Measurements from ENCODE around the gene GPN2.
A peak's percentile ranks its signal among the peaks of the same experiment; 100 is the strongest.

GPN2 gene

DNA sequence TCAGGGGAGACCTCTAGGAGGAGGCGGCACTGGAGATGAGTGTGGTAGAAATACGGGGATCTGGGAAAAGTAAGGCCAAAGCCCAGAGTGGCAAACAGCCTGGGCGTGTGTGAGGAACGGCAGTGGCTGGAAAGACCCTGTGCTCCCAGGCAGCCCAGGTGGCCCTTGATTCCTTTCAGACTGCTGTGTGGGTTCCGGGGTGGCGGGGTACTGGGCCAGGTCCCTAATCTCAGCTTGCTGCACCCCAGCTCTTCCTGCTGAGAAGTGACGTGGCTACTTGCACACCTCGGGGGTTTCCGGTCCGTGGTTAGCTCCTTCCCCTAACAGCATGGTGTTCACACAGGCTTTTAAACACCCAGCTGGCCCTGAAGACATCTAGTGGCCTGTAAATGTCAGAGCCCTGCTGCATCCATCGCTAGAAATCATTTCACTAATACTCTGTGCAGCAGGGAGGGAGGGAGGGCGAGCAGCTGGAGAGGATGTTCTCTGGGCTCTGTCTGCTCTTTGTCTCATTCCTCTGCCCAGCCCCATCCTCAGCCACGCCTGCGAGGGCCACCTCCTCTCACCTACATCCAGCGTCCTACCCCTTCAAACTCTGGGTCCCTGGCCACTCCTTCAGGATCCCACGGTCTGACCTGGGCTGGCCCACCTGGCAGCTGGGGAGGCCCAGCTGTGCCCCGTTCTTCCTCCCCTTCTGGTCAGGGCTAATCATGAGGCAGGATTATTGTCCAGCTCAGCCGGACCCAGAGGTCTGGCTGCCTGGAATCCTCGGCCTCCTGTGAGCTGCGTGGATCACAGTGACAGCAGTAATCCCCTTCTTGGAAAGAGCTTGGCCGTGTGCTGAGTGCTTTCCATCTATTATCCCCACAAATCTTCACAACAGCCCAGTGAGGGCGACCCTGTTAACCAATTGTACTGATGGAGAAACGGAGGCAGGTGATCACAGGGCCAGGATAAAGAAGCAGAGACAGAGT is 56.4 kb downstream of the GPN2 start:
- H4K20me1 ChIP-seq = peaks cover 52% of the 10 kb centered on the region
- peaks cover 87% of the 10 kb centered on the region for H3K36me3 ChIP-seq
- peaks cover 53% of the 10 kb centered on the region for H3K4me1 ChIP-seq
- no peak for TF ChIP-seq Cebpa-rat (IDR thresholded peaks at IDR 0.05)
- H3K27ac ChIP-seq = peak overlapping the region; percentile 82
- H3K27me3 ChIP-seq = no peaks in the 10 kb centered on the region
- H3K4me3 ChIP-seq = no peak overlapping the region
- peak overlapping the region; percentile 88 for H3K4me2 ChIP-seq
- peak overlapping the region; percentile 68 for H3K9ac ChIP-seq
- no peaks in the 10 kb centered on the region for H3K9me3 ChIP-seq

DNA sequence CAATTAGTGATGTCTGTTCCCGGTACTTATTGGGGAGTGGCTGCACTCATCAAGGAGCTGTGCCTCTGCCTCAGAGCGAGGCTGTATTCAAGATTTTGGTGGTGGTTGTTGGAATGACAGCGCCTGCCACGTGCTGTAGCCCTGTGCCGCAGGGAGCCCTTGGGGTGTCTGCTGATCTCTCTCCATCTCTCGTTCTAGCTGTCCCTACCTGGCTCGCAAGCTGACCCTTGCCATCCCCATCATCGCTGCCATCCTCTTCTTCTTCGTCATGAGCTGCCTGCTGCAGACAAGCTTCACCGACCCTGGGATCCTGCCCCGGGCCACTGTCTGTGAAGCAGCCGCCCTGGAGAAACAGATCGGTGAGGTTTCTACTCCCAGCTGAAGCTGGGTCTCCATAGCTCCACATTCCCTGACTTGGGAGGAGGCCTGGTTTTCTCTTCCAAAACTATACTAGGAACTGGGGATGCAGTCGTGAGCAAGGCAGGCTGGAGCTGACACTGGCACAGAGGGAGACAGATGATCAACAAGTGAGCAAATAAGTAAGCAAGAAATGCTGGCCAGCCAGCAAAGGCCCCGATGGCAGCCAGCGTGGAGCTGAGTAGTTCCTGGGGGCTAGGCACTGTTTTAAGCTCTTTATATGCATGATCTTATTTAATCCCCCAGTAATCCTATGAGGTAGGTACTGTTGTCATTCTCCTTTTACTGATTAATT is 57.7 kb downstream of the GPN2 start:
- no peak overlapping the region for H3K4me3 ChIP-seq
- peak overlapping the region; percentile 25; the same call in 1 of the 2 replicates for H3K9ac ChIP-seq
- H4K20me1 ChIP-seq = peaks cover 58% of the 10 kb centered on the region
- H3K27me3 ChIP-seq = no peaks in the 10 kb centered on the region
- H3K9me3 ChIP-seq = no peaks in the 10 kb centered on the region
- H3K4me1 ChIP-seq = peaks cover 65% of the 10 kb centered on the region
- peak overlapping the region; percentile 88 for H3K4me2 ChIP-seq
- H3K27ac ChIP-seq = no peak overlapping the region
- no peak for TF ChIP-seq Cebpa-rat (IDR thresholded peaks at IDR 0.05)
- peaks cover 74% of the 10 kb centered on the region for H3K36me3 ChIP-seq

GRCh38 chr1:26831546-26832248 is 58.4 kb downstream of the GPN2 start:
- H3K4me3 ChIP-seq = no peak overlapping the region
- peaks cover 67% of the 10 kb centered on the region for H3K4me1 ChIP-seq
- no peak overlapping the region; the same call in 1 of the 2 replicates for H3K4me2 ChIP-seq
- peak overlapping the region; percentile 25; the same call in 1 of the 2 replicates for H3K9ac ChIP-seq
- no peaks in the 10 kb centered on the region for H3K9me3 ChIP-seq
- H3K27me3 ChIP-seq = no peaks in the 10 kb centered on the region
- peaks cover 61% of the 10 kb centered on the region for H4K20me1 ChIP-seq
- no peak for TF ChIP-seq Cebpa-rat (IDR thresholded peaks at IDR 0.05)
- 0 out of 2 replicates have a peak overlapping the region, but pooled peaks have one; percentile 29 for H3K27ac ChIP-seq
- peaks cover 71% of the 10 kb centered on the region for H3K36me3 ChIP-seq

- H3K4me1 ChIP-seq = peaks cover 69% of the 10 kb centered on the region
- H3K4me3 ChIP-seq = no peak overlapping the region
- no peaks in the 10 kb centered on the region for H3K9me3 ChIP-seq
- H3K9ac ChIP-seq = no peak overlapping the region
- H3K4me2 ChIP-seq = no peak overlapping the region
- H3K27ac ChIP-seq = no peak overlapping the region
- H3K27me3 ChIP-seq = no peaks in the 10 kb centered on the region
- H3K36me3 ChIP-seq = peaks cover 64% of the 10 kb centered on the region
- peaks cover 61% of the 10 kb centered on the region for H4K20me1 ChIP-seq
- no peak for TF ChIP-seq Cebpa-rat (IDR thresholded peaks at IDR 0.05)
Measured at GRCh38 chr1:26831059-26831458, 59.0 kb downstream of the GPN2 start.

DNA sequence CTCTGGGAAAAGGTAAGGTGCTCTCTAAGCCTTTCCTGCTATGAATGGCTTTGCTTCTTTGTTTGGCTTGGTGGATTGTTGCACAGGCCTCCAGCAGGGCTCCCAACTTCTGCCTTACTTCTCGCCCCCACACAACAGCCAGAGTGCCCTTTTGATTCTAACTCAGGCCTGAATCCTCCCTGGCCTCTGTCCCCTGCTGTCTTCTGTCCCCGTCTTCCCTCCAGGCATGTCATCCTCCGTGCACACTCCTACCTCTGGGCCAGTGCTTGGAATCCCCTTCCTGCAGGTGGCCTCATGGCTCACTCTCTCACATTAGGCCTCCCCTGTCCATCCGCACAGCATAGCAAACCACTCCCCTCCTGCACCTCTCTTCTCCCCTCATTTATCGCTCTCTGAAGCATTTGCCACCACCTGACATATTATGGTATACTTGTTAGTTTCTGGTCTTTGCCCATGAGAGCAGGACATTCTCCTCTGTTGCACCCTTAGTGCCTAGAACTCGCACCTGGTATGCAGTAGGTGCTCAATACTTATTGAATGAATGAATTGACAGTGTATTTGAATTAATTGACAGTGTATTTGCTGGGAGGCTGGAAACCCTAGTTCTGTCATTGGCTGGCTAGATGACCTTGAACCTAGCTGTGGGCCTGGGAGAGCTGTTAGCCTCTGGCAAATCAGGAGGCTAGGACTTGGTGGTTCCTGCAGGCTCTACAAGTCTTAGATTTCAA is 60.7 kb downstream of the GPN2 start:
- peaks cover 47% of the 10 kb centered on the region for H3K36me3 ChIP-seq
- peaks cover 61% of the 10 kb centered on the region for H4K20me1 ChIP-seq
- H3K27ac ChIP-seq = 0 out of 2 replicates have a peak overlapping the region, but pooled peaks have one; percentile 18
- H3K27me3 ChIP-seq = no peaks in the 10 kb centered on the region
- peak overlapping the region; percentile 97 for H3K4me2 ChIP-seq
- H3K4me3 ChIP-seq = no peak overlapping the region
- H3K9me3 ChIP-seq = no peaks in the 10 kb centered on the region
- H3K9ac ChIP-seq = peak overlapping the region; percentile 33
- no peak for TF ChIP-seq Cebpa-rat (IDR thresholded peaks at IDR 0.05)
- H3K4me1 ChIP-seq = peaks cover 75% of the 10 kb centered on the region

- Histone ChIP-seq H3K9ac (peak overlapping the region; percentile 33), H3K27me3 (no peaks in the 10 kb centered on the region), H3K36me3 (peaks cover 42% of the 10 kb centered on the region), H3K27ac (0 out of 2 replicates have a peak overlapping the region, but pooled peaks have one; percentile 18), H3K4me1 (peaks cover 67% of the 10 kb centered on the region), H3K9me3 (no peaks in the 10 kb centered on the region), H3K4me2 (peak overlapping the region; percentile 97), H3K4me3 (no peak overlapping the region), H4K20me1 (peaks cover 59% of the 10 kb centered on the region)
- no peak for TF ChIP-seq Cebpa-rat (IDR thresholded peaks at IDR 0.05)
Measured at GRCh38 chr1:26828411-26828991, 61.6 kb downstream of the GPN2 start.

- Histone ChIP-seq H3K27me3 (no peaks in the 10 kb centered on the region), H3K27ac (peak overlapping the region; percentile 83), H3K9me3 (no peaks in the 10 kb centered on the region), H3K9ac (peak overlapping the region; percentile 83), H3K4me2 (peak overlapping the region; percentile 97), H4K20me1 (peaks cover 52% of the 10 kb centered on the region), H3K4me1 (peaks cover 58% of the 10 kb centered on the region), H3K4me3 (peak overlapping the region; percentile 84), H3K36me3 (peaks cover 34% of the 10 kb centered on the region)
- TF ChIP-seq Cebpa-rat (IDR thresholded peaks at IDR 0.05) = no peak
Measured at GRCh38 chr1:26827663-26828062, 62.4 kb downstream of the GPN2 start.

- Histone ChIP-seq H3K4me2 (peak overlapping the region; percentile 97), H3K27ac (peak overlapping the region; percentile 83), H3K4me1 (peaks cover 53% of the 10 kb centered on the region), H4K20me1 (peaks cover 46% of the 10 kb centered on the region), H3K36me3 (peaks cover 29% of the 10 kb centered on the region), H3K9ac (peak overlapping the region; percentile 83), H3K9me3 (no peaks in the 10 kb centered on the region), H3K4me3 (peak overlapping the region; percentile 84), H3K27me3 (no peaks in the 10 kb centered on the region)
- TF ChIP-seq Cebpa-rat (IDR thresholded peaks at IDR 0.05) = no peak
Measured at GRCh38 chr1:26827106-26827604, 62.9 kb downstream of the GPN2 start.

Measured in BLaER1 (cell line).